Stimulated activated CD4-positive, alpha-beta T cell treated with anti-CD3 and anti-CD28 coated beads, Interleukin-4, amount 100 ng/mL, for 24 hours (primary cell): ENCODE results near the gene PSMA2.
"Not testable (repeated sequence)": the region's sequence is repeated elsewhere in the genome, so short reads cannot be mapped to it uniquely, and the experiment has no call there.

Experiments used
- DNase-seq: peaks from one replicate; pipeline ENCODE4 v3.0.0-alpha.2; 2020

Gene PSMA2

DNA sequence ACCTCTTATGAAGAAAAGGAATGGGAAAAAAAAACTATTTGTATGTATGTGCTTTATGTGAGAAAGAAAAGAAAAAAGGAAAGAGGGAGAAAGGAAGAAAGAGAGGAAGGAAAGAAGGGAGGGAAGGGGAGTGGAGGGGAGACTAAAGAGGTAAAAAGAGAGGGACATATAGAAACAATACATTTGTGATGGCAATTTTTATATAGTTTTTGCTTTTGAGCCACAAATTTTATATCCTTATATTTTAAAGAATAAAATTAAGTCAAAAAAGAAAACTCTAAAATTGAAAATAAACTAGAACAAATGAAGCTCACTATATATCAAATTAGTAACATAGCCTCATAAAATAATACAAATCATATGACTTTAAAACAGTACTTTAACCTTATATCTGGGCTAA is 31.1 kb downstream of the PSMA2 start:
- DNase-seq, result no peak

DNA sequence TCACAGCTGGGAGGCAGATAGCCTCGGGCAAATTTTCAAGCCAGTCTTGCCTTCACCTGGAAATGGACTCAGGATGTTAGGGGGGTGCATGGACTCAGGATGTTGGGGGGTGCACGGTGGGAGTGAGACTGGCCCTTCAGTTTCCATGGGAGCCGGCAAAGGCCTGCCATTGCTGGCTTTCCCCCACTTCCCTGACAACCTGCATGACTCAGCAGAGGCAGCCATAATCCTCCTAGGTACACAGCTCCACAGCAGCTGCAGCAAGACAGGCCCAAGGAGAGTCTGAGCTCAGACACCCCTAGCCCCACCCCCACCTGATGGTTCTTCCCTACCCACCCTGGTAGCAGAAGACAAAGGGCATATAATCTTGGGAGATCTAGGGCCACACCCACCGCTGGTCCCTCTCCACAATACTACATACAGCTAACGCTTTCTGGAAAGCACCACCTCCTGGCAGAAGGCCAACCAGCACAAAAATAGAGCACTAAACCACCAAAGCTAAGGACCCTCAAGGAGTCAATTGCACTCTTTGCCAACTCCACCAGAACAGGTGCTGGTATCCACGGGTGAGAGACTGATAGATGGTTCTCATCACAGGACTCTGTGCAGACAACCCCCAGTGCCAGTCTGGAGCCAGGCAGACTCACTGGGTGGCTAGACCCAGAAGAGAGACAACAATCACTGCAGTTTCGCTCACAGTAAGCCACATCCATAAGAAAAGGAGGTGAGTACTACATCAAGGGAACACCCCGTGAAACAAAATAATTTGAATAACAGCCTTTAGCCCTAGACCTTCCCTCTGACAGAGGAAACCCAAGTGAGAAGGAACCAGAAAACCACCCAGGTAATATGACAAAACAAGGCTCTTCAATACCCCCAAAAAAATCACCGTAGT is 38.4 kb downstream of the PSMA2 start:
- DNase-seq, result no peak

GRCh38 chr7:42886893-42887505 is 45.0 kb downstream of the PSMA2 start:
- DNase-seq, result no peak

- DNase-seq, result no peak
Measured at GRCh38 chr7:42886129-42886528, 45.8 kb downstream of the PSMA2 start.

DNA sequence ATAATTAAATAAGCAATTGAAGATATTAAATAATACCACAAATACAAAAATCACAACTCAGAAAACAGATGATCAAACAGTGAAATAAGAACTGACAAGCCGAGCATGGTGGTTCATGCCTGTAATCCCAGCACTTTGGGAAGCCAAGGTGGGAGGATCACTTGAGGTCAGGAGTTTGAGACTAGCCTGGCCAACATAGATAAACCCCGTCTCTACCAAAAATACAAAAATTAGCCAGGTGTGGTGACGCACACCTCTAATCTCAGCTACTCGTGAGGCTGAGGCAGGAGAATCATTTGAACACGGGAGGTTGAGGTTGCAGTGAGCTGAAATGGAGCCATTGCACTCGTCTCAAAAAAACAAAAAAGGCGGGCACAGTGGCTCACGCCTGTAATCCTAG is 46.8 kb downstream of the PSMA2 start:
- not testable (repeated sequence) for DNase-seq

DNA sequence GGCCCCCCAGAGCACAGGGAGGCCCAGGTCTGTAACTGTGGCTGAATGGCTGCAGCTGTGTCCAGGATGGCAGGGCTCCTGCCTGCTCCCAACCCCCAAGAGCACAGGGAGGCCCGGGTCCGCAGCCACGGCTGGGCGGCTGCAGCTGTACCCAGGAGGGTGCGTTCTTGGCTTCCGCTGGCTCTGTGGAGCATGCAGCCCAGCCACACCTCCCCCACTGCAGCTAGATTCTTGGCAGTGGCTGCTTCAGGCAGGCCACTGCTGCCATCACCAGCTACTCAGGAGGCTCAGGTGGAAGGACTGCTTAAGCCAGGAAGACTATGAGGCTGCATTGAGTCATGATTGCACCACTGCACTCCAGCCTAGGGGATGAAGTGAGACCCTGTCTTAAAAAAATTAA is 48.0 kb downstream of the PSMA2 start:
- DNase-seq, result no peak

DNA sequence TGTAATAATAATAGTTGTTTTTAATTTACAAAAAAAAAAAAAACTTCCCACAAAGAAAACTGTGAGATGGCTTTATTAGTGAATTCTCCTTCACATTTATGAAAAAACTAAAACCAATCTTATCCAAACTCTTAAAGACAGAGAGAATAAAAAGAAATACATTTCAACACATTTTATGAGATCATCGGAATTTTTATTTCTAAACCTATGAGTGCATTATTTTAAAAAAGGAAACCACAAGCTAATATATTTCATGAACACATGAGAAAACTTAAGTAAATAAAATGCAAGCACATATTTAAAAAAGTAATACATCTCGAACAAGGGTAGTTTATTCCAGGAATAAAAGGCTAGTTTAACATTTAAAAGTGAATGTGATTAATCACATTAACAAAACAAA is 51.6 kb downstream of the PSMA2 start:
- no peak for DNase-seq

GRCh38 chr7:42878303-42878702 is 53.7 kb downstream of the PSMA2 start:
- no peak for DNase-seq

- no peak for DNase-seq
Measured at GRCh38 chr7:42877862-42878261, 54.1 kb downstream of the PSMA2 start.

- DNase-seq, result peak; percentile 73
Measured at GRCh38 chr7:42876182-42877068, 55.5 kb downstream of the PSMA2 start.

DNA sequence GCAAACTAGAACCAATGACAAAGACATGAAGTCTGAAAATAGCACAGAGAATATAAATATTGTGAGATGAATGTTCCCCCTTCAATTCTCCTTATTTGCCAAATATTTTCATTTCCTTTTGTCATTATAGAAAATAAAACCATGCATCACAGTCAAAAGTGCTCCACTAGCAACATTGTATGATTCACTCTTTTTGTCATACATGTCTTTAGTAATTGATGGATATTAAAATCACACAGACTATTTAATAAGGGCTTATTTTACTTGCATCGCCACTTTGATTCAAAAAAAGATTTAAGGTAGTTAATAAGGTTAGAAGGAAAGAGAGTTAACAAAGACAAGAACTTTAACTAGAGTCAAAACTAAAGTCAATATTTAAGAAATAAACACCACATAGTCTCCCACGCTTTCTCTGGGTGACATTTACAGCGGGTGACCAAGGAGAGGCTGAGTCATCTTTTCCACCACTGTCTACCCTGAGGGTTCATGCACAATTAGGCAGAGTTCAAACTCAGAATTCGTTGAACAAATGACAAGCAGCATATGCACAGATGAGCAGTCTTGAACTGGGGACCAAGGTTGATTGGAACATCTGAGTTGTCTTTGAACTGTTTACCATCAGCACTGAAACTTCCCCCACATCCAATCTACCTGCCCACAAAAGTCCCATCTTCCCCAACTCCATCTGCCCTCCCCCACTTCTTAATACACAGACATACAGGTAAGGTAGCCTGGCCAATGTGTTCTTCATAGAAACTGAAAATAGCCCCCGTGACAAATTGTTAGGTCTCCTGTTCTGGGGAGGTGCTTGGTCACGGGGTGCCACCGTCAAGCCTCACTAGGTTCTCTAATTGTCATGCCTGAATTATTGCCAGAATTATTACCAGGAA is 62.6 kb downstream of the PSMA2 start:
- DNase-seq, result peak; percentile 69

DNA sequence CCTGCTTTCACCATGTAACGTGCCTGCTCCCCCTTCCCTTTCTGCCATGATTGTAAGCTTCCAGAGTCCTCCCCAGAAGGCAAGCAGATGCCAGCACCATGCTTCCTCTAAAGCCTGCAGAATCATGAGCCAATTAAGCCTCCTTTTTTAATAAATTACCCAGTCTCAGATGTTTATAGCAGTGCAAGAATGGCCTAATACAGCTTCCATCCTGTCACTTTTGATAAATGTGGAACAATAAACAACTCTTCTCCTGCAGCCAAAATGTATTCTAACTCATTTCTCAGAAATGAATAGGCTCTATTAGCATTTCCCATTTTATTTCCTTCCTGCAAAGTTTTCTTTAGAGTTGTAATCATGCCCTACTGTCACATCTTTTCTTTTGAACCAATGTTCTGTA is 63.5 kb downstream of the PSMA2 start:
- no peak for DNase-seq
